ENCODE measurements around the gene ROPN1B.

The ROPN1B gene

GRCh38 chr3:126021702-126022101 lies 52.7 kb downstream of the ROPN1B start:
- ChIA-PET POLR2A (no interaction called here), CTCF (no interaction called here)
- Histone ChIP-seq H3K9me3 (ENCODE audit: control insufficient read depth, insufficient read depth, low read depth, low read length) (no peaks in the 10 kb centered on the region), H3K36me3 (ENCODE audit: control insufficient read depth in 2 of 2, insufficient read depth in 1 of 2, low read length in 2 of 2) (peaks cover 0 to 29% of the 10 kb centered on the region in 2 experiments; a peak in 1 of 3 replicates), H3K4me1 (ENCODE audit: control insufficient read depth, insufficient read depth, low read length) (no peaks in the 10 kb centered on the region), H3K27ac (ENCODE audit: extremely low read depth, low read depth, low read length) (no peak overlapping the region), H3K4me3 (ENCODE audit: low read depth, low read length) (no peak overlapping the region)
- TF ChIP-seq ZNF701 (tag by site-specific recombination; IDR thresholded peaks at IDR 0.05), result no peak
- no peak for TF ChIP-seq KLF16 (tag by site-specific recombination; IDR thresholded peaks at IDR 0.05)
- TF ChIP-seq ZBTB21 (tag by site-specific recombination; IDR thresholded peaks at IDR 0.05), result no peak
- no peak for TF ChIP-seq ZNF549 (tag by site-specific recombination; IDR thresholded peaks at IDR 0.05)
- TF ChIP-seq ZNF664 (tag by site-specific recombination; IDR thresholded peaks at IDR 0.05), result no peak
- TF ChIP-seq KLF7 (tag by site-specific recombination; IDR thresholded peaks at IDR 0.05; ENCODE audit: borderline replicate concordance), result no peak
- TF ChIP-seq ZNF274 (IDR thresholded peaks at IDR 0.05; ENCODE audit: low read length), result no peak
- no peak for TF ChIP-seq ZNF274 (tag by site-specific recombination; IDR thresholded peaks at IDR 0.05; ENCODE audit: borderline replicate concordance)
- no peak for TF ChIP-seq ZBTB10 (tag by site-specific recombination; IDR thresholded peaks at IDR 0.05)
- TF ChIP-seq ZNF26 (tag by site-specific recombination; IDR thresholded peaks at IDR 0.05), result no peak
- no peak for TF ChIP-seq ZNF530 (tag by site-specific recombination; IDR thresholded peaks at IDR 0.05; ENCODE audit: low read depth)
- TF ChIP-seq ZNF558 (tag by site-specific recombination; IDR thresholded peaks at IDR 0.05), result no peak
- TF ChIP-seq ZNF280D (tag by site-specific recombination; IDR thresholded peaks at IDR 0.05), result no peak
- TF ChIP-seq ZNF768 (tag by site-specific recombination; IDR thresholded peaks at IDR 0.05), result no peak
- no peak for TF ChIP-seq ZFHX2 (tag by site-specific recombination; conservative IDR thresholded peaks at IDR 0.05)
- TF ChIP-seq ZNF521 (tag by site-specific recombination; IDR thresholded peaks at IDR 0.05), result no peak

GRCh38 chr3:126022741-126023359 lies 53.9 kb downstream of the ROPN1B start:
- CTCF ChIA-PET, result interaction anchor here (0.5 kb wide), 1 partner anchor 356 kb away, joined by 3 read pairs; no protein-coding TSS in a partner anchor

More at GRCh38 chr3:126022741-126023359, 53.9 kb downstream of the ROPN1B start:
- POLR2A ChIA-PET, result no interaction called here
- H3K27ac ChIP-seq (ENCODE audit: extremely low read depth, low read depth, low read length), result no peak overlapping the region
- peaks cover 0 to 33% of the 10 kb centered on the region in 2 experiments; a peak in 1 of 3 replicates for H3K36me3 ChIP-seq (ENCODE audit: control insufficient read depth in 2 of 2, insufficient read depth in 1 of 2, low read length in 2 of 2)
- no peak overlapping the region for H3K4me3 ChIP-seq (ENCODE audit: low read depth, low read length)
- H3K9me3 ChIP-seq (ENCODE audit: control insufficient read depth, insufficient read depth, low read depth, low read length), result no peaks in the 10 kb centered on the region
- H3K4me1 ChIP-seq (ENCODE audit: control insufficient read depth, insufficient read depth, low read length), result no peaks in the 10 kb centered on the region
- no peak for TF ChIP-seq ZNF157 (tag by site-specific recombination; IDR thresholded peaks at IDR 0.05)
- TF ChIP-seq ZNF514 (tag by site-specific recombination; IDR thresholded peaks at IDR 0.05), result no peak
- TF ChIP-seq ZSCAN5A (tag by site-specific recombination; IDR thresholded peaks at IDR 0.05), result no peak
- no peak for TF ChIP-seq HOXA7 (CRISPR knock-in tag; IDR thresholded peaks at IDR 0.05; ENCODE audit: borderline replicate concordance)
- no peak for TF ChIP-seq ZNF701 (tag by site-specific recombination; IDR thresholded peaks at IDR 0.05)
- no peak for TF ChIP-seq REPIN1 (tag by site-specific recombination; IDR thresholded peaks at IDR 0.05; ENCODE audit: low read depth)
- no peak for TF ChIP-seq YY2 (tag by site-specific recombination; IDR thresholded peaks at IDR 0.05)
- no peak for TF ChIP-seq BCL11A (tag by site-specific recombination; IDR thresholded peaks at IDR 0.05; ENCODE audit: low read depth)
- TF ChIP-seq HOXC10 (CRISPR knock-in tag; IDR thresholded peaks at IDR 0.05), result no peak
- no peak for TF ChIP-seq ZNF26 (tag by site-specific recombination; IDR thresholded peaks at IDR 0.05)
- no peak for TF ChIP-seq SP7 (tag by site-specific recombination; IDR thresholded peaks at IDR 0.05)

Data from HEK293 (cell line).